Islet of Langerhans (tissue), 1 donor: ENCODE measurements around the gene UAP1L1.
"Not testable (repeated sequence)": the region's sequence is repeated elsewhere in the genome, so short reads cannot be mapped to it uniquely, and the experiment has no call there.

Experiments
- FAIRE-seq: peaks from one replicate; lab custom pipeline; 2011; peaks lifted over from hg19 to GRCh38; lab: Jason Lieb, UNC

The UAP1L1 gene

DNA sequence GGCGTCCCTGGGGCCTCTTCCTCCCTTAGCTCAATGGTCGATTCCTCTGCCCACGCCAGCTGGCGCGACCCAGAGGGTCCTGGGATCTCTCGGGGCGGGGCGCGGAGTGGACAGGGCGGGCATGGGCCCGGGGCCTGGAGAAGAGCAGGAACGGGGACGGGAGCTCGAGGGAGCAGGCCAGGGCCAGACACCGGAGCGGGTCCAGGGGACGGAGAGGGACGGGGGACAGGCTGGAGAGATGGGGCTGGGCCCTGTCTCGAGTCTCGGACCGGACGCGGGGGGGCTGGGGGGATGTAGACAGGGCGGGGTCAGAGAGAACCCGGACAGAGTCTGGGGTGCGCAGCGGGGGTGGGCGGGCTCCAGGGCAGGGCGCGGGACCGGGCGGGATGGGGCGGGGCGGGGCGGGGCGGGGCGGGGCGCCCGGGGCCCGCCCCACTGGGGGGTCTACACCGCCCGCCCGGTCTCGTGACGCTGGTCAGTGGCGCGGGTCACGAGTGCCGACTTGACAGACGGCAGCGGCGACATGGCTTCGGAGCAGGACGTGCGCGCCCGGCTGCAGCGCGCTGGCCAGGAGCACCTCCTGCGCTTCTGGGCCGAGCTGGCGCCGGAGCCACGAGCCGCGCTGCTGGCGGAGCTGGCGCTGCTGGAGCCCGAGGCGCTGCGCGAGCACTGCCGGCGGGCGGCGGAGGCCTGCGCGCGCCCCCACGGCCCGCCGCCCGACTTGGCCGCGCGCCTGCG, at the start of gene UAP1L1:
Gene UAP1L1 (plus strand): TSS at position 508 of the 738 bp plus-strand sequence. CDS start 16 bp downstream, at position 524.
- no peak for FAIRE-seq

DNA sequence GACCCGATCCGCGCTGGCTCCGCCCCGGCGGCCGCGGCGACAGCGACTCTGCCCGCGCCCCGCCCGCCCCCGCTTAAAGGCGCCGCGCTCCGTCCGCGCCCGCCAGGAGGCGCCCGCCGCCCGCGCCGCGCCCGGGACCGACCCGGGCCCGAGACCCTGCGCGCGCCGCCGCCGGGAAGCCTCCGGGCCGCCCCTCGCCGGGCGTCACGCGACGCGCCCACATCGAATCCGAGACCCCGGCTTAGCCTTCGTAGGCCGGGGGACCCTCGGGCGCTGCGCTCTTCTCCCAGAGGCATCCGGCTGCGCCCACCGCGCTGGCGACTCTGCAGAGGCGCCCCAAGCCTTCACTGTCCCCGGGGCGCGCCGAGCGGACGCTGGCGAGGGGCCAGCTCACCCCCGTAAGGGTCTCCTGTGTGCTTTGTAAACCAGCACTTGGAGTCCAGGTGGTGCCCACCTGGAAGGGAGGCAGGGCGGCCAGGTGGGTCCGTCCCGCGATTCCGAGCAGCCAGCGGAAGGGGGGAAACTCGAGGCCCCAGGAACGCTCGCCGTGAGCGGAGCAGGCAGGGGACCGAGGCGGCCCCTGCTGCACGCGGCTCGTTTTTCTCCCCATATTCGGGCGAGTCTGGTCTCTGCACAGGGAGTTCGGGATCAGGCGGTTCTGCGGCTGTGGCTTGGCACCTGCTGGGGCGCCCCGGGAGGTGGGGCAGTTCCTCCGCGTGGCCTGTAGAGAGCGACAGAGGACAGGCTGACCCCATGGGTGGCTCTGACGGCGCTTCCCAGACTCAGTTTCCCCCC, 48.9 kb upstream of the UAP1L1 start:
- FAIRE-seq: no peak

GRCh38 chr9:137029058-137029936, 48.0 kb upstream of the UAP1L1 start:
- no peak for FAIRE-seq

- no peak for FAIRE-seq
Measured at GRCh38 chr9:137030006-137030405, 47.3 kb upstream of the UAP1L1 start.

- no peak for FAIRE-seq
Measured at GRCh38 chr9:137030538-137031527, 46.5 kb upstream of the UAP1L1 start.

DNA sequence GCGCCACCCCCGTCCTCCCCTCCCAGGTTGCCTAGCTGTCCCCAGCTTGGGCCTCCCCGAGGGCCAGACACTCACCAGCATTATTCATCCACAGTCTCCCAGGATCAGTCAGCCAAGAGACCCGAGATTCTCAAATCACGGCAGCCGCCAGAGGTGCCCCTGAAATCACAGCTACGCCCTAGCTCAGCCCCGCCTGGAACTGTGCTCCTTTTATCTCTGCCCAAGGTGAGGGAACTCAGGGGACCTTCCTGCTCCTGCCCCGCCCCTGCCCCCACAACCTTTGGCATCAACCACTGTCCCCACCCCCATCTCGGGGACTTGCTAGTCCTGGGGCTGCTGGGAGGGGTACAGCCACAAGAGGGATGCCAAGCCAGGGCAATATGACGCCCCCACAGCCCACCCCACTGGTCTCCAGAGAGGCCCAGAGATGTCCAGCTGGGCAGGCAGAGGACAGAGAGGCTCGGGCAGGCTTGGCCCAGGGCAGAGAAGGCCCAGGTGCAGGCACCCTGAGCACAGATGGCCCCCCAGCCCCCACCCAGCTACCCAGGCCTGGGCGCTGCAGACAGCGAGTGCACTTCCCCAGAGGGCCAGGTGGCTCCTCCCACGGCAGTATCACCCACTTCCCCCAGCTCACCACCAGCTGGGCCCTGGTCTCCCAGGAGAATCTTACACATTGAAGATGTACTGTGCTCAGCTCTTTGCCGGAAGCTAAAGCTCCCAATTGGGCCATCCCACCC, 45.2 kb upstream of the UAP1L1 start, which contains the start of gene FUT7:
Gene FUT7 (minus strand): TSS at position 185 of the 737 bp plus-strand sequence. CDS start 97 bp downstream, at position 88.
- FAIRE-seq: no peak

- no peak for FAIRE-seq
Measured at GRCh38 chr9:137032858-137033257, 44.5 kb upstream of the UAP1L1 start.

DNA sequence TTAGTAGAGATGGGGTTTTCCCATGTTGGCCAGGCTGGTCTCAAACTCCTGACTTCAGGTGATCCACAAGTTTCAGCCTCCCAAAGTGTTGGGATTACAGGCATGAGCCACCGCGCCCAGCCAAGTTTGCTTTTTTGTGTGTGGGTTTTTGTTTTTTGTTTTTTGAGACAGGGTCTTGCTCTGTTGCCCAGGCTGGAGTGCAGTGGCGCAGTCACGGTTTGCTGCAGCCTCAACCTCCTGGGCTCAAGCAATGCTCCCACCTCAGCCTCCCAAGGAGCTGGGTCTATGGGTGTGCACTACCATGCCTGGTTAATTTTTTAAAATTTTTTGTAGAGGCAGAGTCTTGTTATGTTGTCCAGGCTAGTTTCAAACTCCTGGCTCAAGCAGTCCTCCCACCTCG, 43.8 kb upstream of the UAP1L1 start:
- not testable (repeated sequence) for FAIRE-seq

DNA sequence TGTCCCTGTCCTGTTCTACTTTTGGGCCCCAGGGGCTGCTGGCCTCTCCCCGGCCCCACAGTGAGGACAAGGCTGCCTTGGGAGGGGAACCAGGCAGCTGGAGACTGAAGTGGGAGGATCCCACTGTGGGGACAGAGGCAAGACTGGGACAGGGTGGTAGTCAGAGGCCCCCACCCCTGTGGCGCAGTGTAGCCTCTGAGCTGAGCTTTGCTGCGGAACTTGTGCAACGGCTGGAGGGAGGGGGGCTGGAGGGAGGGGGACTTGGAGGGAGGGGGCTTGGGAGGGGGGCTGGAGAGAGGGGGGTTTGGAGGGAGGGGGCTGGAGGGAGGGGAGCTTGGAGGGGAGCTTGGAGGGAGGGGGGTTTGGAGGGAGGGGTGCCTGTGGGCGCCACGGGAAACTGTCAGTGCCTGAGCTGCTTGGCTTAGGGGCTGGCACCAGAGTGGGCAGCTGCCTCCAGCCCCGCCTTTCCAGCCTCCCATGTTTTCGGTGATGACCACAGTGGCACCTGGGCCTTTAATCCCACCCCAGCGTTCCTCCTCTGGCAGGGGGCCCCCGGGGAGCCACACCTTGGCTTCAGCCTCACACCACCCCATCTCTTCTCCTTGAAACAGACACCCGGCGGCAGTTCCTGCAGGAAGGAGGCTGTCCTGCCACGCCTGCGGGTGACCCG, 43.1 kb upstream of the UAP1L1 start:
- no peak for FAIRE-seq

DNA sequence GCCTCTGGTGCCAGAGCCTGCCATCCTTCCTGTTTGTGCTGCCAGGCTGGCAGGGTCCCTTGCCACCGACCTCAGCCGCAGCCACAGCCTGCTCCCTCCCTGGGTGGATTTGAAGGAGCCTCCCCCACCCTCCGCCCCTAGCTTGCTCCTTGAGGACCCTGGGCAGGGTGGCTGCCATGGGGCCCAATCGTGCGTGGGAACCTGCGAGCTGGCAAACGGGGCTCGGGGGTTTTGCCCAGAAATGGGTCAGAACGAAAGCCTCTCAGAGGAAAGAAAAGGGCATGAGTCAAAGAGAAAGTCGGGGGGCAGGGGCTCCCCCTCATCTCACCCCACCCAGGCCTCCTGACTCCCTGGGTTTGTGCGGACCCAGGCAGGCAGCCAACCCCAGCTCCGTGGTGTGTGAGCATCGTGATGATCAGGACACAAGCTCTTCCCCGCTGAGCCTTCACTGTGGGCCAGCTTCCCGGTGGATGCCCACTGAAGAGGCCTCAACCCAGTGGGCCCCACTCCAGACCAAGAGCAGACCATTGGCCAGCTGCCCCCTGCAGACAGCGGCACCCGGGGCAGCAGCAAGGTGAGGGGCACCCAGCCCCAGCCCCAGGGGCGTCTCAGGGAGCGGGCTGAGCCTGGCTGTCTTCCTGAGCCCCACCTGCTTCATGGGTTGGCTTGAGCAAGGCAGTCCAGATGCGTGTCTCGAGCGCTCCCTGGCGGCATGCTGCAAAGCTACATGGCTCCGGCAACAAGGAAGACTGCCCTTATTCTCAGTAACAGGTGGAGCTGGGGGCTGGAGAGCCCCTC, 42.4 kb upstream of the UAP1L1 start:
- FAIRE-seq: no peak

GRCh38 chr9:137035507-137035834, 41.8 kb upstream of the UAP1L1 start:
- FAIRE-seq: no peak

DNA sequence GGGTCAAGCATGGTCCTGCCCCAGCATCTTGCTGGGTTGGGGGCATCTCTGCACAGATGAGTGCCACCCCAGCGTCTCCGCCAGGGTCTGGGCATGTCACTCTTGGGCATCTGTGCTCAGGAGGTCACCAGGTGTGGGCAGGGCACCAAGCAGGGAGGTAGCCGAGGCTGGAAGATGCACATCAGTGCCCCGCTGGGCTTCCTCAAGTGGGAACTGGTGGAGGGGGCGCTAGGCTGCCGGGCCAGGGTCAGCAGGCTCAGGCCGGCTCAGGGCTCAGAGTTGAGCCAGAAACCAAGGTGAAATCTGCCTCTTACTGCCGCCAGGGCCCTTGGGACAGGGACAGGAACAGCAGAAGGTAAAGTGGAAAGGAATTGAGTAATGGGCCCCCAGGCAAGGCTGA, 41.4 kb upstream of the UAP1L1 start:
- no peak for FAIRE-seq

- FAIRE-seq: no peak
Measured at GRCh38 chr9:137037035-137037434, 40.3 kb upstream of the UAP1L1 start.

- no peak for FAIRE-seq
Measured at GRCh38 chr9:137037483-137037882, 39.8 kb upstream of the UAP1L1 start.

GRCh38 chr9:137038916-137039315, 38.4 kb upstream of the UAP1L1 start:
- FAIRE-seq: no peak

GRCh38 chr9:137039611-137040366, 37.5 kb upstream of the UAP1L1 start:
- FAIRE-seq: no peak

DNA sequence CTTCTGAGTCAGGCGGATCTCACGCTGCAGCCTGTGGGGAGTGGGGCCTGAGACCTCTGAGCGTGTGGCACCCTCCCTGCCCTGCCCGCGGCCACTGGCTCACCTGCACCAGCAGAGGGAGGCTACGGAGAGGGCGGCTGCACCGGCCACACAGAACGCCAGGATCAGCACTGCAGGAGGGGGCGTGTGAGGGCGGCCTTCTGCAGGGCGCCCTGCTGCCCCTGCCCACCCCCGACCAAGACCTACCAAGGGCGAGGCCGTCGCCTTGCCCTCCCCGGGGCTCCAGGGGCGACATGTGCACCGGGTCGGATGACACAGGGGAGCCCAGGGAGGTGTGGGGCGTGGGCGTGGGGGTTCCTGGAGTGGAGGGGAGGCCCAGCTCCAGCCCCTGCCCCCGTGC, 36.7 kb upstream of the UAP1L1 start:
- no peak for FAIRE-seq

GRCh38 chr9:137041124-137041523, 36.2 kb upstream of the UAP1L1 start:
- FAIRE-seq: no peak
